ENCODE measurements around the gene TRIOBP. TPM values are rescaled to one million over a fixed set of nuclear protein-coding genes. Genes with fewer than 3 reads are reported as not detected.

TRIOBP gene
- total RNA-seq, 1 experiment from 2014 or later = 45.7 TPM

DNA sequence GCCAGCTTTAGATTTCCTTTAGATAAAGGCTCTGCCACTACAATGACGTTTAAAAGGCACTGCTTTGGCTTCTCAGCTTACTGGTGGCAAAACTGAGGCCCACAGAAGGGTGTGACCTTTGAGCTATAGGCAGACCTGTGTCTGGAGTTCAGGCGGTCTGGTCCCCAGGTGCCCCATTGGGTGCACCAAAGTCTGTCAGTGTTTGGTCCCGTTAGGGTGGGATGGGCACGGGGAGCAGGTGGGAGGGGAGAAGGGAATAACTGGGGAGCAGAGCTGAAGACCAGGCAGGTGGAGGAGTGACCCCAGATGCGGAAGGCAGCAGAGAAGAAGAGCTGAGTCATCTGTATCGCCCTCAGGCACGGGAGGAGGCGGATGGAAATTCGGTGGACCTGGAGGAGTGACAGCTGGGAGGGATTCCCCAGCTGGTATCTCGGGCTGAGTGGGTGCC lies 65.6 kb downstream of the TRIOBP start:
- Mint-ChIP-seq H3K9me3 (ENCODE audit: unreplicated experiment) (no peaks in the 10 kb centered on the region), H3K4me3 (ENCODE audit: unreplicated experiment) (no peak overlapping the region), H3K36me3 (ENCODE audit: insufficient read depth, unreplicated experiment) (peaks cover 57% of the 10 kb centered on the region), H3K4me1 (ENCODE audit: insufficient read depth, unreplicated experiment) (peaks cover 7% of the 10 kb centered on the region), H3K27me3 (ENCODE audit: insufficient read depth, unreplicated experiment) (no peaks in the 10 kb centered on the region), H3K27ac (ENCODE audit: low read depth, unreplicated experiment) (no peak overlapping the region)
- POLR2A ChIA-PET = interaction anchor here (1.2 to 3.6 kb wide), 3 partner anchors 10 to 14 kb away, joined by 3 to 16 read pairs (median 3); no protein-coding TSS in a partner anchor
- TF ChIP-seq, protein P1, sequence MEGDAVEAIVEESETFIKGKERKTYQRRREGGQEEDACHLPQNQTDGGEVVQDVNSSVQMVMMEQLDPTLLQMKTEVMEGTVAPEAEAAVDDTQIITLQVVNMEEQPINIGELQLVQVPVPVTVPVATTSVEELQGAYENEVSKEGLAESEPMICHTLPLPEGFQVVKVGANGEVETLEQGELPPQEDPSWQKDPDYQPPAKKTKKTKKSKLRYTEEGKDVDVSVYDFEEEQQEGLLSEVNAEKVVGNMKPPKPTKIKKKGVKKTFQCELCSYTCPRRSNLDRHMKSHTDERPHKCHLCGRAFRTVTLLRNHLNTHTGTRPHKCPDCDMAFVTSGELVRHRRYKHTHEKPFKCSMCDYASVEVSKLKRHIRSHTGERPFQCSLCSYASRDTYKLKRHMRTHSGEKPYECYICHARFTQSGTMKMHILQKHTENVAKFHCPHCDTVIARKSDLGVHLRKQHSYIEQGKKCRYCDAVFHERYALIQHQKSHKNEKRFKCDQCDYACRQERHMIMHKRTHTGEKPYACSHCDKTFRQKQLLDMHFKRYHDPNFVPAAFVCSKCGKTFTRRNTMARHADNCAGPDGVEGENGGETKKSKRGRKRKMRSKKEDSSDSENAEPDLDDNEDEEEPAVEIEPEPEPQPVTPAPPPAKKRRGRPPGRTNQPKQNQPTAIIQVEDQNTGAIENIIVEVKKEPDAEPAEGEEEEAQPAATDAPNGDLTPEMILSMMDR (IDR thresholded peaks at IDR 0.05; ENCODE audit: unreplicated experiment) = no peak
- no peak for DNase-seq (ENCODE audit: unreplicated experiment)
- CTCF ChIA-PET = interaction anchor here (0.6 kb wide), 1 partner anchor 103 kb away, joined by 5 read pairs; no protein-coding TSS in a partner anchor
- intact Hi-C loops (cut with micrococcal nuclease) = no loop called here
- no TSS peak for BruUV-seq (replicated peaks)

DNA sequence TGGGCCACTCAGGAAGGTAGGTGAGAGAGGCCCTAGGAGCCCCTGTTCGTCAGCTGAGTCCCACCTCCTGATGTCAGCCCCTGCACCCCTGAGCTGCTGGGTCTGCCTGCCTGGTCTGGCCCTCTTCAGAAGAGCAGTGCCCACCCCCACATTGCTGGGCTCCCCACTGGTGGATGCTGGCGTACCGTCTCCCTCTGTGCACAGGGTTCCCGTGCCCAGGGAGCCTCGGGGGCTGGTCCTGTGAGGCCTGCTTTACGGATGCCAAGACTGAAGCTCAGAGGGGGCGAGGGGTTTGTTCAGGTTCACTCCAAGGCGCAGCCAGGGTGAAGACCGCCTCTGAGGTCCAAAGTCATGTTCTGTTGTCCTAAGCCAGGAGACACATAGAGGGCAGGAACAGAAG lies 66.2 kb downstream of the TRIOBP start:
- intact Hi-C loops (cut with micrococcal nuclease) = no loop called here

DNA sequence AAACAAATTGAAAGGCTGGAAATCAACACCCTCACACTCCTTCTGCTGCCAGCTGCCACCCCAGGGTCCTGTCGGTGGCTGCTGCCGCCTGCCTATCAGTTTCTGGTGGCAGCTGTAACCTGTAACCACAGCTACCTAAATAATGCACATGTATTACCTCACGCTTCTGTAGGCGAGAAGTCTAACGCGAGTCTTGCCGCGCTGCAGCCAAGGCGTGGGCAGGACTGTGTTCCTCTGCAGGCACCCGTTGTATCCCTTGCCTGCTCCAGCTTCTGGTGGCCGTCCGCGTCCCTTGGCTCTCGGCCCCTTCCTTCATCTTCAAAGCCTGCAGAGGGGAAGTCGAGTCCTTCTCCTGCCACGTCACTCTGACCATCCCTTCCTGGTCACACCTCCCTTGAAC lies 66.8 kb downstream of the TRIOBP start:
- peaks cover 7% of the 10 kb centered on the region for H3K4me1 Mint-ChIP-seq (ENCODE audit: insufficient read depth, unreplicated experiment)
- no TSS peak for BruUV-seq (replicated peaks)
- TF ChIP-seq, protein P1 (IDR thresholded peaks at IDR 0.05; ENCODE audit: unreplicated experiment) = no peak
- peaks cover 47% of the 10 kb centered on the region for H3K36me3 Mint-ChIP-seq (ENCODE audit: insufficient read depth, unreplicated experiment)
- H3K27ac Mint-ChIP-seq (ENCODE audit: low read depth, unreplicated experiment) = no peak overlapping the region
- no peaks in the 10 kb centered on the region for H3K9me3 Mint-ChIP-seq (ENCODE audit: unreplicated experiment)
- no peaks in the 10 kb centered on the region for H3K27me3 Mint-ChIP-seq (ENCODE audit: insufficient read depth, unreplicated experiment)
- CTCF ChIA-PET = no interaction called here
- DNase-seq (ENCODE audit: unreplicated experiment) = no peak
- intact Hi-C loops (cut with micrococcal nuclease) = no loop called here
- H3K4me3 Mint-ChIP-seq (ENCODE audit: unreplicated experiment) = no peak overlapping the region
- POLR2A ChIA-PET = interaction anchor here (3.6 kb wide), 1 partner anchor 12 kb away, joined by 16 read pairs; no protein-coding TSS in a partner anchor

More for the DNA sequence above, 66.2 kb downstream of the TRIOBP start:
- no peak for DNase-seq (ENCODE audit: unreplicated experiment)
- H3K9me3 Mint-ChIP-seq (ENCODE audit: unreplicated experiment) = no peaks in the 10 kb centered on the region
- H3K4me1 Mint-ChIP-seq (ENCODE audit: insufficient read depth, unreplicated experiment) = peaks cover 7% of the 10 kb centered on the region
- H3K36me3 Mint-ChIP-seq (ENCODE audit: insufficient read depth, unreplicated experiment) = peaks cover 51% of the 10 kb centered on the region
- no peak overlapping the region for H3K27ac Mint-ChIP-seq (ENCODE audit: low read depth, unreplicated experiment)
- BruUV-seq (replicated peaks) = no TSS peak
- no peak overlapping the region for H3K4me3 Mint-ChIP-seq (ENCODE audit: unreplicated experiment)
- H3K27me3 Mint-ChIP-seq (ENCODE audit: insufficient read depth, unreplicated experiment) = no peaks in the 10 kb centered on the region
- ChIA-PET POLR2A (interaction anchor here (3.6 kb wide), 1 partner anchor 13 kb away, joined by 16 read pairs; no protein-coding TSS in a partner anchor), CTCF (interaction anchor here (0.6 kb wide), 1 partner anchor 102 kb away, joined by 5 read pairs; no protein-coding TSS in a partner anchor)
- TF ChIP-seq, protein P1 (IDR thresholded peaks at IDR 0.05; ENCODE audit: unreplicated experiment) = no peak

DNA sequence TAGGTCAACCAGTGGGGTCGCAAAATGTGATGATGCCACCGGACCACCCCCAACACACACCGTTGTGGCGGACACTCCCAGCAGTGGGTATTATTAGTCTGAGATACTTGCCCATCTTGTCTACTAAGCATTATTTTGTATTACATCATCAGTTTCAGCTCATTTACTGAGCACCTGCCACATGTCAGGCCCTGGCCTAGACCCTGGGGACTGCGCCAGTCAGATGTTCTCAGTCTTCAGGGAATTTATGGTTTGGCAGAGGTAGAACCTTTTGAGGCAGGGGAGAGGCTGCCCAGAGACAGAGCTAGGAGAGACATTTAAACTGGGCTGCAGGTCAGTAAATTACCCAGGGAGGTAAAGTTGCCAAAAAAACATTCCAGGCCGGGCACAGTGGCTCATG lies 67.8 kb downstream of the TRIOBP start:
- BruUV-seq (replicated peaks) = no TSS peak
- Mint-ChIP-seq H3K9me3 (ENCODE audit: unreplicated experiment) (no peaks in the 10 kb centered on the region), H3K4me3 (ENCODE audit: unreplicated experiment) (no peak overlapping the region), H3K4me1 (ENCODE audit: insufficient read depth, unreplicated experiment) (peaks cover 7% of the 10 kb centered on the region), H3K27me3 (ENCODE audit: insufficient read depth, unreplicated experiment) (no peaks in the 10 kb centered on the region), H3K27ac (ENCODE audit: low read depth, unreplicated experiment) (no peak overlapping the region), H3K36me3 (ENCODE audit: insufficient read depth, unreplicated experiment) (peaks cover 45% of the 10 kb centered on the region)
- CTCF ChIA-PET = no interaction called here
- TF ChIP-seq, protein P1 (IDR thresholded peaks at IDR 0.05; ENCODE audit: unreplicated experiment) = no peak
- no peak for DNase-seq (ENCODE audit: unreplicated experiment)
- POLR2A ChIA-PET = interaction anchor here (0.6 to 3.6 kb wide), 5 partner anchors 11 to 137 kb away, joined by 3 to 16 read pairs (median 3); no protein-coding TSS in a partner anchor
- intact Hi-C loops (cut with micrococcal nuclease) = no loop called here

All from MCF 10A (cell line).